Measurements from ENCODE around the gene PLRG1. TPM values are rescaled to one million over a fixed set of nuclear protein-coding genes. Genes with fewer than 3 reads are reported as not detected.

PLRG1 gene
- total RNA-seq: 10 to 100 TPM; 69.5 to 90.2 TPM

DNA sequence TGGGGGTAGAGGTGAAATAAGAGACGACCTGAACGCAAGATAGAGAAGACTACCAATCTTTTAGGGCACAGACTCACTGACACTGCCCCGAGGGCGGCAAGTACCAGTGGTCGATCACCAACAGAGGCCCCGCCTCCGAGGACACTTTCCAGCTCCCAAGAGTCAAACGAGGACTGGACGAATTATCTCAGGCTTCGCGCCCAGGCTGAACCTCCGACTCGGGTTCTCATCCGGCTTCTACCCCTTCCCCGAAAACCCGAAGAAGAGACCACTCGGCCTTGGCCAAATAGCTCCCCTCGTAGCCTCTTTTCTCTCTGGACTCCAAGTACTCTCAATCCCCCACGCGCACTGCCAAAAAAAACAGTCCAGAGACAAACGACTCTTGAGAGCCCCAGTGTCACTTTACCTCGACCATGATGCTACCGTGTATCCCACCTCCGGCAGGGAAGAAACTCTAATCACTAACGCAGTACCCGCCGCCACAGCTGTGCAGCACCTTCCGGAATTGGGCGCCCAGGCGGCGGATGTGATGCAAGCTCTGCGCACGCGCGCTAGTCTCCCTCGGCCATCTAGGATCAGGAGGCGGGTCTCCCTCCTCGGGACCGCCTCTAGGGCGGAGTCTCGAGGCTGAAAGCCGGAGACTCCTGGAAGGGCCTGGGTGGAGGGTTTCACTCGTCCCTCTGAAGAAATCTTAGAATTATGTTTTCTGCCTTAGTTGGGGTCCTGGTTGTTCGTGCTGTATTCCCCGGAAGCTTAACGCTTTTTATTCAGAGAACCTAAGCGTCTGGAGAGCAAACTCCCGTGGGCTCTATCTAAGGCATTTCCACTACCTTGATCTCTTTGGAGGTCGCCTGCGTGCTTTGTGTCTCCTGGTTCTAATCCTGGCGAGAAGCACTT is at the start of gene PLRG1:
Gene PLRG1 (minus strand): TSS at position 507 of the 897 bp plus-strand sequence. CDS start 92 bp downstream, at position 415.

GRCh38 chr4:154590329-154591006 is 40.3 kb upstream of the PLRG1 start, which contains the start of gene FGA:
FGA (minus strand) TSS chr4:154590742; CDS start chr4:154590687, 55 bp downstream.

GRCh38 chr4:154562697-154563254 is 12.6 kb upstream of the PLRG1 start, which contains the start of gene FGB:
FGB (plus strand) TSS chr4:154563011; CDS start chr4:154563019, 8 bp downstream.

GRCh38 chr4:154491341-154492271 is 58.6 kb downstream of the PLRG1 start, which contains the start of gene DCHS2:
DCHS2 (minus strand) TSS chr4:154491799; CDS start chr4:154491355, 444 bp downstream.

Small RNA genes lying within 50 kb of the gene (small RNA-seq; reads per million reads assigned to genes)
- 0 reads per million in 2 donors for gene RNU6-1285P

Other genes with a start within 250 kb of the PLRG1 start
- gene DCHS2, start 58.6 kb downstream of the PLRG1 start, total RNA-seq: not detected
- gene FGB, start 12.6 kb upstream of the PLRG1 start, total RNA-seq: not detected
- not detected for gene FGA, start 40.3 kb upstream of the PLRG1 start, total RNA-seq
- not detected for gene FGG, start 62.3 kb upstream of the PLRG1 start, total RNA-seq
- under 1 TPM; 0.33 to 0.69 TPM for gene LRAT, start 193.6 kb upstream of the PLRG1 start, total RNA-seq
- gene RBM46, start 230.9 kb upstream of the PLRG1 start, total RNA-seq: under 1 TPM in 1 of 2 donors, not detected in 1; 0.34 TPM